GM21723 (cell line): Measurements from ENCODE around the gene BTNL3.
"Not testable (repeated sequence)": the region's sequence is repeated elsewhere in the genome, so short reads cannot be mapped to it uniquely, and the experiment has no call there.

Source experiments
- ATAC-seq: cut with Tn5 transposase; IDR thresholded peaks from one replicate; pipeline ENCODE4 v1.9.1; 2021; ENCODE audit warnings: mild to moderate bottlenecking, moderate library complexity; ENCODE audit not compliant: unreplicated experiment

The BTNL3 gene

DNA sequence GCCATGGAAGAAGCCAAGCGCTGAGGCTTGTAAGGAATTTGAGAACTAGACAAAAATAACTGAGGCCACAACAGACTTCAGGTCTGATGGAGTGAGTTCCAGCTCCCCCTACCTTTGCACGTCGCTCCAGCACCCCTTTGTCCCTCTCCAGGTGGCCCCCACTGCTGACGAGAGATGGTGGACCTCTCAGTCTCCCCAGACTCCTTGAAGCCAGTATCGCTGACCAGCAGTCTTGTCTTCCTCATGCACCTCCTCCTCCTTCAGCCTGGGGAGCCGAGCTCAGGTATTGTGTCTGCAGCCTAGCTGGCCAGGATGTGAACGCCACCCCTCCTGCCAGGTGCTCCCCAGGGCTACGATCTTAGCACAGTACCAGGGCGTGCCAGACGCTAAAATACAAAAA is 56.7 kb downstream of the BTNL3 start:
- ATAC-seq = no peak

DNA sequence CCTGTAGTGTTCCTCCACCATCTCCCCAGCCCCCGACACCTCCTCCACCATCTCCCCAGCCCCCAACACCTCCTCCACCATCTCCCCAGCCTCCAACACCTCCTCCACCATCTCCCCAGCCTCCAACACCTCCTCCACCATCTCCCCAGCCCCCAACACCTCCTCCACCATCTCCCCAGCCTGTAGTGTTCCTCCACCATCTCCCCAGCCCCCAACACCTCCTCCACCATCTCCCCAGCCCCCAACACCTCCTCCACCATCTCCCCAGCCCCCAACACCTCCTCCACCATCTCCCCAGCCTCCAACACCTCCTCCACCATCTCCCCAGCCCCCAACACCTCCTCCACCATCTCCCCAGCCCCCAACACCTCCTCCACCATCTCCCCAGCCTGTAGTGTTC is 57.2 kb downstream of the BTNL3 start:
- not testable (repeated sequence) for ATAC-seq

DNA sequence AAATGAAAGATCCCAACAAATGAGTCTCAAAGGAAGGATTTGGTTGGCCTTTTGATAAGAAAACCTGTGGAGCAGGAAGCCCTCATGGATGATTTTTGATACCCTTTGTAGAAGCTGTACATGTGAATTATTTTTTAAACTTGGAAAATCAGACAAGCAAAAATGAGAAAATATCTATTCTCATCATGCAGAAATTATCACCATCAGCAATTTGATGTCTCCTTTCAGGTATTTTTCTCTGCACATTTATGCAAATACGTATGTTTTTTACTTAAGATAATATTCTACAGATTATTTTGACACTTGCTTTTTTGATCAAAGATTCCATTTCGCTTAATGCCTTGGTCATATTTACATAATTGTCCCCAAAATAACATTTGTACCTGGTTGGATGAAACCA is 58.6 kb downstream of the BTNL3 start:
- ATAC-seq = no peak

DNA sequence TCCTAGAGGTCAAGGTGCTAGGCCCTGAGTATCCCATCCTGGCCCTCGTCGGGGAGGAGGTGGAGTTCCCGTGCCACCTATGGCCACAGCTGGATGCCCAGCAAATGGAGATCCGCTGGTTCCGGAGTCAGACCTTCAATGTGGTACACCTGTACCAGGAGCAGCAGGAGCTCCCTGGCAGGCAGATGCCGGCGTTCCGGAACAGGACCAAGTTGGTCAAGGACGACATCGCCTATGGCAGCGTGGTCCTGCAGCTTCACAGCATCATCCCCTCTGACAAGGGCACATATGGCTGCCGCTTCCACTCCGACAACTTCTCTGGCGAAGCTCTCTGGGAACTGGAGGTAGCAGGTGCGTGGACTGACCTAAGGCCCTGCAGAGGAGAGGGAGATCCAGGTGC is 59.3 kb downstream of the BTNL3 start:
- no peak for ATAC-seq

GRCh38 chr5:181050016-181050415 is 61.4 kb downstream of the BTNL3 start:
- ATAC-seq = no peak

DNA sequence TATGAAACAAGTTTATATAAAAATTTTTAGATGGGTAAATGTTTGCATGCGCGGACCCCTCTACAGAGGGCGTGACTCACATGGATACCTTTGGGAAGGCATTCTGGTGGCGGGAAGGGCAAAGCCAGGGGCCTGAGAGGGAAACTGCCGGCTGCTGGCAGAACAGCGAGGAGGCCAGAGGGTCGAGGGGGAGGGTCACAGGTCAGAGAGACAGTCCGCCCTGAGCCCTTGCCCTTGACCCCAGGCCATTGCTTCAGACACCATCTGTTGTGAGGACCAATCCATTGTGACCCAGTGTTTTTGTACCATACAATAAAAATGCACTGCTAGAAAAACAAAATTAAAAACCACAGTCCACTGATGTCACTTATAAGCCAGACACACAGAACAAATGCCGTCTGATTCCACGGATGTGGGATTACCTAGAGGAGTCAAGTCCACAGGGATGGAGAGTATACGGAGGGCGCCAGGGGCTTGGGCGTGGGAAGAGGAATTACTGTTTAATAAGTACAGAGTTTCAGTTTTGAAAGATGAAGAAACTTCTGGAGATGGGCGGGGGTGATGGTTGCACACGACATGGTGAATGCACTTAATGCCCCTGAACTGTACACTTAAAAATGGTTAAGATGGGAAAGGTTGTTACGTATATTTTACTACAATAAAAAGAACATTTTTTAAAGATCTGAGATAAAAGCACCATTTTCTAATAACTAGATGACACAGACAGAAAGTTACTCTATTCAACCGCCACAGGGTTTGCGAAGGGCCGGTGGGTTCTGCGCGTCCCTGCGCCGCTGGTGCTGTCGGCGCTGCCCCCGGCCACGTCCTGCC is 63.4 kb downstream of the BTNL3 start:
- ATAC-seq = no peak

DNA sequence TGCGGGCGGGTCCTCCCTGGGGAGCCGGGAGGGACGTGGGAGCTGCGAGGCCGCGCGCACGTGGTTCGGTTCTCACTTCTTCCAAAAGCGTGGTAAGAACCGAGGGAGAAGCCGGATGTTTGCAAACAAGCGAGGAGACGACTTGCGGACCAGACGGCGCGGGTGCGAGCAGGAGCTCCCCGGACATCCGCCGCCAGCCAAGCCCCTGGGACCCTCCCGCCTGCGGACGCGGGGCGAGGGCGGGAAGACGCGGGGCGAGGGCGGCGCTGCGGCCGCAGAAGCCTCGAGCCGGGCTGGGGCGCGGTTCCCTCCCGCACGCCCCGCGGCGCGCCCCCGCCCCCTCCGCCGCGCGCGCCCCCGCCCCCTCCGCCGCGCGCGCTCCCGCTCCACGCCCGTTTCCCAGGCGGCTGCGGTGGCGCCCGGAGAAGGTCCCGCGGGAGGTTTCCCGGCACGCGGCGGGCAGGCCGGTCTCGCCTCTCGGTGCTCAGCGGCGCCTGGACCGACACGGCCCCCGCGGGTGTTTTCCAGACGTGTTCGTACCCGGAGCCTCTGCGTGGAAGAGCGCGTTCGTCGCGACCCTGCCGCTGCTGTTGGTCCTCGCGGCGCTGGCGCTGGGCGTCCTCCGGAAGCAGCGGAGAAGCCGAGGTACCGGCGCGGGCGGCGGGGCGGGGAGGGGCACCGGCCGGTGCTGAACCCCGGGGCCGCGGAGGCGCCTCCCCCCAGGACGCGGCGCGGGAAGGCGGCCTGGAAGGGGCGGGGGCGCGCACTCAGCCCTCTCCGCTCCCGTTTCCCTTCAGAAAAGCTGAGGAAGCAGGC is 64.2 kb downstream of the BTNL3 start:
- ATAC-seq = peak; percentile 38

- peak; percentile 22 for ATAC-seq
These were observed 65.0 kb downstream of the BTNL3 start for GRCh38 chr5:181053488-181054121.

- no peak for ATAC-seq
These were observed 65.5 kb downstream of the BTNL3 start for GRCh38 chr5:181054138-181054537.

- ATAC-seq = no peak
These were observed 66.3 kb downstream of the BTNL3 start for GRCh38 chr5:181054871-181055459.
